GM21447 (cell line): ENCODE data around the gene FUZ.

Experiments used
- ATAC-seq: cut with Tn5 transposase; IDR thresholded peaks from one replicate; pipeline ENCODE4 v1.9.1; 2021; ENCODE audit not compliant: unreplicated experiment

The FUZ gene

DNA sequence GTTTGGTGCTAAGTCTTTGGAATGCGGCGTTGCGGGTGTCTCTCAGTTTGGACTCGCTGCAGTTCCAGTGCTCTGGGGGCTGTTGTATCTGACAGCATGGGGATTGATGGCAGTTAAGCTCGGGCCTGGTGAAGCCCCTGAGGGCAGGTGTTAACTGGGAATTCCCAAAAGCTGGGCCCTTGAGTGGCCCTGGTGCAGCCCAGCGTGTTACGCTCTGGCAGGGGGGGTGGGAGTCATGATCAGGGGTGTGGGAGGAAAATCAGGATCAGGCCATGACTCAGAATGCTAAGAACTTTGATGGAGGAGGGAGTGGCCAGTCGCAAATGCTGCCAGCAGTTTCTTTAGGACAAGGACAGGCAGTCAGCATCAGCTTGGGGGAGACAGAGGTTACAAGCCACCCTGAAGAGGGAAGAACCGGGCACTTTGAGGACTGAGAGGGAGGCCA lies 26.7 kb downstream of the FUZ start:
- ATAC-seq = no peak

DNA sequence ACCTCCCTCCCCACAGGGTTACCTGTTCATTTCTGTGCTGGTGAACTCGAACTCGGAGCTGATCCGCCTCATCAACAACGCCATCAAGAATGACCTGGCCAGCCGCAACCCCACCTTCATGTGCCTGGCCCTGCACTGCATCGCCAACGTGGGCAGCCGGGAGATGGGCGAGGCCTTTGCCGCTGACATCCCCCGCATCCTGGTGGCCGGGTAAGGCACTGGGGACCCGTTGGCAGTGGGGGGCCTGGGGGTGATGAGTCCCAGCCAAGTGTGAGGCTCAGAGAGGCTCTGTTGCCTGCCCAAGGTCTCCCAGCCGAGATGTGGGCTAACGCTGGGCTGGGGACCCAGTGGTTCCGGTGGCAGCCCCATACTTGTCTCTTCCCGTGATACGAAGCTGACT lies 30.6 kb downstream of the FUZ start:
- no peak for ATAC-seq

DNA sequence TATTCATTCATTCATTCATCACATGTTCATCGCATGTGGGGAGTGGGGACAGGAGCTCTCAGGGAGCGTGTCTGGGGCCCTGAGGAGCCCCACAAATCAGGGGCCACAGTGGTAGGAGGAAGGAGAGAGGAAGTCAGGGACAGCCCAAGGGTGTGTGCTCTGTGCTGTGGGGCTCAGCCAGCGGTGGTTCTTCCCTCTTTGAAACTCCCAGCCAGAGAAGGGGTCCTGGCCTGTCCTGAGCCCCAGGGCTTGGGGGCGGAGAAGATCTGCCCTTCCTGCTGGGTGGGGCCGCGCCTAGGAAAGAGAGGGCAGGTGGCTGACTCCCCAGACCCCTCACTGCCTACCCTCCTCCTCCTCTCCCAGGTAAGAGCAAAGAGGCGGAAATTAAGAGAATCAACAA lies 31.7 kb downstream of the FUZ start:
- no peak for ATAC-seq

DNA sequence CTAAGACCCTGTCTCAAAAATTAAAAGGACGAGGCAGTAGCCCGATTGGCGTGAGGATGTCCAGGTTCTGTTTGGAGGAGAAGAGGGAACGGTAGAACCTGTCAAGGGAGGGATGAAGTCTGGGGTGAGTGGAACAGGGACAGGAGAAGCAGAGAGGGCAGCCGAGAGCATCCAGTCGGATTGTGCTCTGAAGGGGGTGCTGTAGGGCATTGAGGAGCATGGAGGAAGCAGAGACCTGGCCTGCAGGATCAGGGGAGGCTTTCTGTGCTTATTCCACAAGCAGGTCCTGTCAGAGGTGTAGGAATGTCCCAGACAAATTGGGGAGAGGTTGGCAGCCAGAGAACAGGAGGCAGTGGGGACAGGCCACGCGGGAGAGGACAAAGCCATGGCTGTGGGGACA lies 32.2 kb downstream of the FUZ start:
- no peak for ATAC-seq

DNA sequence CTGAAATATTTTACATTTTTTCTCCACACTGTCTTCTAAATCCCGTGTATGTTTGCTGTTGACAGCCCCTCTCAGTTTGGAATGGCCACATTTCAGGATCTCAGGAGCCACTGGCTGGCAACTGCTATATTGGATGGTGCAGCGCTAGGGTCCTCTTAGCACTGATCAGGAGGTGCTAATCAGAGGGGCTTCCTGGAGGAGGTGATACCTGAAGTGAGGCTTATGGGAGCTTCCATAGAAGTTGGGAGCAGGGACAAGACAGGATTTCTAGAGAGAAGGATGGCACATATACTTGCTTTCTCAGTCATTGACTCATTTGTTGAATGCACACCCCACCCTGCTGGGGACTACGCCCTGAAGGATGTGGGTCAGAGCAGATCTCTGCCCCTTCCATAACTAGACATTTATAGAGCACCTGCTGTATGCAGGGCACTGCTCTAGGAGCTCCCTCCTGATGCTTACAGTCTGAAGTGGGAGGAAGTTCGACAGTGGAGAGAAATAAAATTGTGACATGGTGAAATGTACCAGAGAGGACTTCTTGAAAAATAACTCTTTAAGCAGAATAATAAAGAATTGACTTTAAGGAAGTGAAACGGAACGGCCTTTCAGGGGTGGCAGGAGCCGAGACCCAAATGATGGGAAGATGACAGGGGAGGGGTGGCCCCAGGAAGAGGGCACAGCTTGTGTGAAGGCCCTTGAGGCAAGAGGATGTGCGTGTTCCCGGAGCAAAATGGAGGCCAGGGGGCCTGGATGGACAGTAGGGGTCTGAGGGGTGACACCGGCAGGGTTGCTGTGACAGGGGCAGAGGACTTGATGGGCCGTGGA lies 33.1 kb downstream of the FUZ start:
- ATAC-seq = no peak

DNA sequence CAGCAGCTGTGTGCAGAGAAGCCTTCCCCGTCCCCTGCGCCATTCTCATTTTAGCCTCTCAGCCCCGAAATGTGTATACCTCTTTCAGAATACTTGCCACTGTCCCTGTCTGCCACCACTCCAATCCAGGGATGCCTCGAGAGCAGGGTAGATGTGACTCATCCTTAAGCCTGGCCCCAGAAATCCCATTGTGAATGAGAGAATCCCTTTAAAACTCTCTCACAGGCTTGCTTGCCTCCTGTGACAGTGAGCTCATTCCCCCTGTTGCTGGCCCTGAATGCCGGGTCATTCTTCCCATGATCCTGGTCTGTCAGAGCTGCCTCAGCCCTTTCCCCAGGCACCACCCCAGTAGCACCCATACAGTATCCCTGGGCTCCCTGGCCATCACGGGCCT lies 36.7 kb downstream of the FUZ start:
- no peak for ATAC-seq

DNA sequence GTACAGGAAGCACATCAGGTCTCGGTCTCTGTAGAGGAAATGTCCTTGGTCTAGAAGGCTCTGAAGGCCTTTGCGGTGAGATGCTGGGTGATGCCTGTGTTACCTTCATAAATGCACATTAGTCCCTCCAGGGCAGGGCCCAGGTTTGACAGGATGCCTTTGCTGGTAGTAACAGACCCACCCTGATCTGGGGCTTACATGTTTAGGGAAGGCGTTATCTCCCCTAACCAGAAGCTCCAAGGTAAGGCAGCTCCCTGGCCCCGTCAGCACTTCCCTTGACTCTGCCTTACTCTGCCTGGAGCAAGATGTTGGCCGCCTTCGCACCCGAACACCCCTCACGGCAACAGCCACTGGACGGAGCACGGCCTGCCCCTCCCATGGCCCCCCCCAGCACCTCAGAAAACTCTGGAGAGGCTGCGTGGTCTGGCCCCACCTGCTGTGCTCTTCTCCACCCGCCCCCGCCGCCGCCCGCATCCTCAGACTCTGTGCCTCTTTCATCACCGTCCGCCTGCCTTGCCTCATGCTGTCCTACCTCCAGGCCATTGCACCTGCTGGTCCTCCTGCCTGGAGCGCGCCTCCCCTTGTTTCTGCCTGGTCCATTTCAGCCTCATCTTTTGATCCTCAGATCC lies 37.2 kb downstream of the FUZ start:
- ATAC-seq = no peak

DNA sequence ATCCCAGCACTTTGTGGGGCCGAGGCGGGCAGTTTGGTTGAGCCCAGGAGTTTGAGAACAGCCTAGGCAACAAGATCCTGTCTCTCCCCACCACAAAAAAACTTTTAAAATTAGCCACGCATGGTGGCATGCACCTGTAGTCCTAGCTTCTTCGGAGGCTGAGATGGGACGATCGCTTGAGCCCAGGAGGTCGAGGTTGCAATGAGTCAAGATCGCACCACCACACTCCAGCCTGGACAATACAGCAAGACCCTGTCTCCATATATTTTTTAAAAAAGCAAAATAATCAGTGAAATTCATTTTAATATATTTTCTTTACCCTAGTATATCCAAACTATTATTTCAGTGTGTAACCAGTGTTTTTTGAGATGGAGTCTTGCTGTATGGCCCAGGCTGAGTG lies 38.1 kb downstream of the FUZ start:
- ATAC-seq = no peak

DNA sequence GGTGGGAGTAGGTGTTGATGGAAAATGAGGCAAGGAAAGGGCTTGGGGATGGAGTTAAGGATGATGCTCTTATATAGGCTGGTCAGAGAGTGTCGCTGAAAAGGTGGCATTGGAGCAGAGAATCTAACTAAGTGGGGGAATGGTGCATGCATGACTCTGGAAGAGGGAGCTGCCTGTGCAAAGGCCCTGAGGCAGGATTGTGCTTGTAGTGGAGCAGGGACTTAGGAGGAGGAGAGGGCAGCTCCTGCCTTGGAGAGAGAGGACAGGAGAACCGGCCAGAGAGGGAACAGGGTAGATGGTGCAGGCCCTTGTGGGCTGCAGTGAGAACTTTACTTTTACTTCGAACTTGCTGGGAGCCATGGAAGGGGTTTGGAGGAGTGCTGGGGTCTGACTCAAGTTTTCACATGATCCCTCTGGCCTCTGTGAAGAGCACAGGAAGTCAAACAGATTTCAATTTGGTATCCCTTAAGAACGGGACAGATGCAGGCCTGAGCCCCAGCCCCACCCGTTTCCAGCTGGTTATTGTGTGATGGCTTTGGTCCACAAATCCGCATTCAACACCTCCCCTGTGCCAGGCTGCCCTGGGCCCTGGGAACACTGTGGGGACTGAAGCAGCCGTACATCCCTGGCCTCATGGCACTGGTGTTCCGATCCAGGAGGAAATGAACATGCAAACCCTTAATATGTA lies 39.3 kb downstream of the FUZ start:
- no peak for ATAC-seq

DNA sequence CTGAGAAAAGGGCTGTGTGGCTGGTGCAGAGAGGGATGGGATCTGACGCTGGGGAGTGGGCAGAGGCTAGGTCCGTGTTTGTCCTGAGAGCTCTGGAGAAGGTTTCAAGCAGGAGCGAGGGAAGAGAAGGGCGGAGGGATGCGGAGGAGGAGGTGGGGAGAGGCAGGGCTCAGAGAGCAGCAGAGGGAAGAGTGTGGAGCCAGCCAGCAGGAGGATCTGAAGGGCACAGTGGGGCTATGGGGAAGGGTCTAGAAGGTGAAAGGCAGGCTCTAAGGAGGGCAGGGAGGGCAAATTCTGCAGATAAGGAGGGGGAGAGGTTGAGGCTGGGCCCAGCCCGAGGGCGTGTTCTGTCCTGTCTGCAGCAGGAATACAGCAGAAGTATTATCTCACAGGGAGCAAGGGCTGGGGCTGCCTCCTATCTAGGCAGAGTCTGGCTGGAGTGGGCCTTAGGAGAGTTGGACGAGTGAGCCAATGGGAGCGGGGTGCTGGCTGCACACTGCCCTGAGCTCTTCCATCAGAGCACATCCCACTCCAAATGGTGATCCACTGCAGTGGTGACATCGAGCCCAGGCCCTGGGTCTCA lies 40.2 kb downstream of the FUZ start:
- ATAC-seq = no peak

DNA sequence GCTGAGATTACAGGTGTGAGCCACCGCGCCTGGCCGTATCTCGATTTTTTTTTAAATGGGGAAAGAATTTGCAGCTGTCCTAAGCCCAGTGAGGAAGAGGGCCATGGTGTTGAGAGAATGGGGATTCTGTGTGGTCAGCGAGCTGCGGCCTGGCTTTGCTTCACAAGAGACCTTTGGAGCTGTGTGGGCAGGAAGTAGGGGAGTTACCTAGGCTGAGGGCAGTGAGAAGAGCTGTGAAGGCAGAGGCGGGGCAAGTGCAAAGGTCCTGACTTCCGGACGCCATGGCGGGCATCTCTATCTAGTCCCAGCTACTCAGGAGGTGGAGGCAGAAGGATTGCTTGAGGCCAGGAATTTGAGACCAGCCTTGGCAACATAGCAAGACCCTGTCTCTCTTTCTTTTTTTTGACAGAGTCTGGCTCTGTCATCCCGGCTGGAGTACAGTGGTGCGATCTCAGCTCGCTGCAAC lies 41.4 kb downstream of the FUZ start:
- ATAC-seq = no peak

DNA sequence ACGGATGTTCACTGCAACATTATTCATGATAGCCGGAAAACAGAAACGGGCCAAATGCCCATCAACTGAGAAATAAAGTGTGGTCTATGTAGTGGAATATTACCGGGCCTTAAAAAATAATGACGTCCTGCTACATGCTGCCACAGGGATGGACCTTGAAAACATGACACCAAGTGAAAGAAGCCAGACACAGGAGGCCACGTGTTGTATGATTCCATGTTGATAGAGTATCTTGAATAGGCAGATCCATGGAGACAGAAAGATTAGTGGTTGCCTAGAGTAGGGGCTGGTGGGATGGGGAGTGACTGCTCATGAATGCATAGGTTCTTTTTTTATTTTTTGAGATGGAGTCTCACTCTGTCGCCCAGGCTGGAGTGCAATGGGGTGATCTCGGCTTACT lies 42.6 kb downstream of the FUZ start:
- no peak for ATAC-seq

DNA sequence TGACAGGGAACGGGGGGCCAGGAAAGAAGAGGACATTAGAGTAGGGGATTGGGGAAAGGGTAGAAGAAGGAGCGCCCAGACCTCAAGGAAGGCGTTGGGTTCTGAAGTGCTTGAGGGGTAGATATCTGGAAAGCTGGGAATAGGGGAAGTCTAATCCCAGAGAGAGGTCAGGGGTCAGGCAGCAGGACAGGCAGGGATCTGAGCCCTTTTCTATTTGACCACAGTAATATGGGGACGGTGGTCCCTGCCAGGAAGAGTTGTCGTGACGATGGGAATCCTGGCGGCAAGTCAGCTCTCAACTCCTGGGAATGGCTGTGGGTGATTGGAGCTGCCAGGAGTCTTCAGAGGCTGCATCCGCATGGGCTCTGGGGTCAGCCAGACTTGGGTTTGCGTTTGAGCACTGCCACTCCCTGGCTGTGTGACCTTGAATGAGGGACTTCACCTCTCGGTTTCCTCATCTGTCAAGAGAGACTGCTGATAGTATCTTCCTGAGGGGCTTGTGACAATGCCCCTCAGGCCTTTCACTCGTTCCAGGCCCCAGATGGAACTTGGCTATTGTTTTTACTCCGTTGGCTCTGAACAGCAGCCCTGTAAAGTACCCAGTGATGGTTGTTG lies 45.0 kb downstream of the FUZ start:
- ATAC-seq = no peak

DNA sequence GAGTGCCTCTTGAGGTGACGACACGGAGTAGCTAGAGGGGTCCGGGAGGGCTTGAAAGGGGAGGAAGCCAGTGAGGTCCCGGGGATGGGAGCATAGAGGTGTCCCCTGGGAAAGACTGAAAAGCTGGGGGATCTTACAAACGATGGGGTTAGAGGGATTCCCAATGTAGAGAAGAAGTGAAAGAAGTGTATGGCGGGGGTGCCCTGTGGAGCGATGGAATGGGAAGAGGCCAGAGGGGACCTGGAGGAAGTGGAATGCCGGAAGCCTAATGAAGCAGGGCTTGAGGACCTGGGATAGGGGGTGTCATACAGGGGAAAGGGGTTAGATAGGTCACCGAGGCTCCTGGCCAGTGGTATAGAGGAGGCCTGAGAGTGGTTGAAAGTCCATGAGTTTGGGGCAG lies 45.7 kb downstream of the FUZ start:
- no peak for ATAC-seq

DNA sequence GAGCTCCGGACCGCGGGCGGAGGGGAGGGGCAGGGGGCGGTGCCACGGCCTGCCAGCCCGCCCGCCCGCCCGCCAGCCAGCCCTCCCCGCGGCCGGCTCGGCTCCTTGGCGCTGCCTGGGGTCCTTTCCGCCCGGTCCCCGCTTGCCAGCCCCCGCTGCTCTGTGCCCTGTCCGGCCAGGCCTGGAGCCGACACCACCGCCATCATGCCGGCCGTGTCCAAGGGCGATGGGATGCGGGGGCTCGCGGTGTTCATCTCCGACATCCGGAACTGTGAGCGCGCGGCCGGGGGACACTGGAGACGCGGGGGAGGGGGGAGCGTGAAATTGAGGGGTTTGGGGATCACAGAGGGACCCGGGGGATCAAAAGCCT lies 46.2 kb downstream of the FUZ start, which contains the start of gene AP2A1:
TSS of gene AP2A1 (plus strand) at position 72 of the 370 bp plus-strand sequence. CDS start at position 205, 133 bp downstream.
- no peak for ATAC-seq

DNA sequence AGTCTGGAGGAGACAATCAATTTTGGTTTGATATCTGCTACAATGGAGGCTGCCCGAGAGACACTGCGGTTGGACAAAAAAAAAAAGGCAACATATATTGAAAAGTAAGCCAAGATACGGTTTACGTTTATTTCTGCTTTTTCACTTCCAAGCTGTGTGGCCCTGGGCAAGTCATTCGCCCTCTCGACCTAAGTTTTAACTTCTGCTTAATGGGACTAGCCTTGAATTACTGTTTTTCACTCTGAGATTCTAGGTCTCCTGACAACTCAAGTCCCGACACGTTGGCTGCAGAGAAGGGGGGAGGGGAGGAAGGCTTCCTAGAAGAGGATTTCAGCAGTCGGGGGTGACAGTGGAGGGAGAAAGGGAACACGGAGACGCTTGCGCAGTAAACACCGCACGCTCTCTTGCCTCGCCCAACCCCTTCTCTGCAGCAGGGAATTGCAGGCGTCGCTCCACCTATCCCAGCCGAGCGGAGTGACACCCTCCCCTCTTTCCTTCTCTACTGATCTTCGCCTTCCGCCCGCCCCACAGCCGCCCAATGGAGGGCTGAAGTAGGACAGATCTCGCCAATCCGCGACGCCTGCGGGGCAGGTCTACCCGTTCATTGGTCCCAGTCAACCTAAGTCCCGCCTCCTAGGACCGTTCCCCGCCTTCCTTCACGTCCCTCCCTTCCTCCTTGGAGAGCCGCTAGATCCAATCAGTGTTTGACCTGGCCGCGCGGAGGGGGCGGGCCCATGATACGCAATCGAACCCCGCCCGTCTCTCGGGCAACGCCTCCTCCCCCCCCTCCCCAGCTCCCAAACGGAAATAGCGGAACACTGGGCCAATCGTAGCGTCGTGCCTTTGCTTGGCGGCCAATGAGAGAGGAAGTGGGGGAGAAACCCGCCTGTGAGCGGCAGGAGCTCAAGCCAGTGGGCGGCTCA lies 46.8 kb downstream of the FUZ start:
- ATAC-seq = peak; percentile 92

DNA sequence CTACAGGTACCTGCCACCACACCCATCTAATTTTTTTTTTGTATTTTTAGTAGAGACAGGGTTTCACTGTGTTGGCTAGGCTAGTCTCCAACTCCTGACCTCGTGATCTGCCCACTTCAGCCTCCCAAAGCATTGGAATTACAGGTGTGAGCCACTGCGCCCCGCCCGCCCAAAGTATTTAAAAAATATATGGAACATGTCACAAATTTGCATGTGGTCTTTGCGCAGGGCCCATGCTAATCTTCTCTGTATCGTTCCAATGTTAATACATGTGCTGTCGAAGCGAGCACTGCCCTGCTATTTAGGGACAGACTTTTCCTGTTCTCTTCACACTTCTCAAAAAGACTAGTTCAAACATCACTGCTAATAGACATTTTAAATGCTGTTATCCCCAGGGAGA lies 48.8 kb downstream of the FUZ start:
- no peak for ATAC-seq

DNA sequence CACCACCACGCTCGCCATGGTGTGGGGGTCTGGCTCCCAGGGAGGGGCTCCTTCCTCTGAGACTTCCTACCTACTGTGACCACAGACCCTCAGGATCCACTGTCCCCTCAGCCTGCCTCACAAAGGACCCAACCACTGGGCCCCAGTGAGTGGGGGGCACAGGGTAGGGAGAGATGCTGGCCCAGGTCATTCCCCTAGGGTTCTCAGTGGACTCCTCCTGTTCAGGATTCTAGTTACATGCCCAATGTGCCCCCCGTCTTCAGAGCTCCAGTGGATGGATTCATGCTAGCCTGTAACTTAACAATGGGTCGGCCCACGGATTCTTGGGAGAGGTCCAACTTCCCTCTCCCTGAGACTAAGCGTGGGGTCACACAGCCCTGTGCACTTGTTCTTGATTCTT lies 49.9 kb downstream of the FUZ start, which contains the start of gene TSKS:
TSS of gene TSKS (minus strand) at position 77 of the 400 bp plus-strand sequence. CDS start at position 18, 59 bp downstream.
- no peak for ATAC-seq

DNA sequence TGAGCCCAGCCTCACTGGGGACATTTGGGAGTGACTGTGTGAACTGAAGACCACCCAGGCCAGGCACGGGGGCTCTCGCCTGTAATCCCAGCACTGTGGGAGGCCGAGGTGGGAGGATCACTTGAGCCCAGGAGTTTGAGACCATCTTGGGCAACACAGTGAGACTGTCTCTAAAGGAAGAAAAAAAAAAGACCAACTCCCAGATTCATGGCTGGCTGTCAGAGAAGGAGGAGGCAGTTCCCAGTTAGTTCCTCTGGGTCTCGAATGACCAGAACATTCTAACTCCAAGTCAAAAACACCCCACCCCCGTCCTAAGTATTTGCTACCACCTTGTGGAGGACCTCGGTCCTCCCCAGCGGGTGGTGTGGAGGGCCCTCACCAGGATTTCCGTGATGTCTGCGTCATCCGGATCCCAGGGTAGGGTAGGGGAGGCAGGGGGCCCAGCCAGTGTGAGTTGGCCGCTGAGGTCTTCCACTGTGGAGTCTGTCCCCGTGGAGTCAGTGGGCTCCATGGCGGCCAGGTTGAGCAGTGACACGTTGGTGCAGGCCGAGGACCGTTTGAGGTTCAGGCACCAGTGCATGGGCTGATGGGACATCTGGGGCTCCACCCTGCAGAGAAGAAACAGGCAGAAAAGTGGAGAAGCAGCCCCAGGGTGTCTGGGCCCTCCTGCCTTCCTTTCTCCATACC lies 51.3 kb downstream of the FUZ start:
- ATAC-seq = no peak
